Measurements from ENCODE around the gene TMEM115.

The TMEM115 gene

DNA sequence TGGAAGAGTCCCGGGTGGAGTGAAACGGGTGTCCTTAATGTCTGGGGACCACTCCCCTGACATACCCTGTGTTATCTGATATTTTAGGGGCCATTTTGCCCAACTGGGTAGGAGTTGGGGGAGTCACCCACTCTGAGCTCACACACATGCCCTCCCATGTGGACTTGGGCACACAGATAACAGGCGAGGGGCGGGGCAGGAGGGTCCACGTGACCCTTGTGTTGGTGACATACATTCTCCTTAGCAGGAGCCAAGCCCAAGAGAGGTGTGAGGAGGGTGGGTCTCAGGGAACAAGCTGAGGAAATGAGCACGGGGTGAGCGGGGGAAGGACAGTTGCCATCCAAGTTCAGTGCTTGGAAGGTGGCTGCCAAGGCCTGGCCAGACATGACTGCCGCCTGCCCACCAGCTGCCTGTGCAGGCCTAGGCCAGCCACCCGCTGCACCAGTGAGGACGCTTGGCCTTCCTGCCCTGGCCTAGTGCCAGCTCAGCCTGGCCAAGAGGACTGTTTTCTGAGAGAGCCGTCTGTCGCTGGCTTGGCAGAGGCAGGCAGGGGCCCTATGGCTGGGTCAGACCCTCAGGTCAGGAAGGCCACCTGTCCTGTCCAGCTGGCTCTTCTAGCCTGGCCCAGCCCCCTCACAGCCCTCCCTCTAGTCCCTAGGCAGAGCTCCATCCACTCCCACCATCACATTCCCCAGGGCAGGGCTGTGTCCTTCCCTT is 31.3 kb upstream of the TMEM115 start:
- no peaks in the 10 kb centered on the region for H3K4me1 ChIP-seq (ENCODE audit: control insufficient read depth, insufficient read depth, low read length, poor library complexity, severe bottlenecking)
- H3K27me3 ChIP-seq (replicated peaks; ENCODE audit: control insufficient read depth, insufficient read depth, low read length, poor library complexity, severe bottlenecking), result no peaks in the 10 kb centered on the region

DNA sequence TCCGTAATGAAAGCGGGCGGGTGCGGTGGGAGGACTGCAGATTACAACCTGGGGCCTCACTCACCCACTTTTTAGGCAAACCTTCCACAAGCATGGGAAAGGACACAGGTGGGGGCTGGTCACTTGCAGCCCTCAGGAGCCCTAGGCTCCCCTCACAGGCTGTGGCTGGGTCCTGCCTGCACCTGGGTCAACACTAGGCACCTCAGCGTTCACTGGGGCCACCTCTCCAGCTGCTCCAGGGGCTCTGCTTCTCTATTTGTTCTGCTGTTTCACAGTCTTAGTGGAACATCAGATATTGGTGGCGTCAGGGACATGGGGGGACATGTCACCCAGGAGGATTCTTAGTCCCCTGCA is 30.1 kb upstream of the TMEM115 start:
- Histone ChIP-seq H3K9me3 (ENCODE audit: control insufficient read depth, low read length) (no peaks in the 10 kb centered on the region), H3K27ac (ENCODE audit: insufficient read depth, low read length, poor library complexity, severe bottlenecking) (no peak overlapping the region), H3K4me3 (ENCODE audit: insufficient read depth, low read depth, low read length, poor library complexity, severe bottlenecking) (no peak overlapping the region), H3K4me1 (ENCODE audit: control insufficient read depth, insufficient read depth, low read length, poor library complexity, severe bottlenecking) (no peaks in the 10 kb centered on the region), H3K27me3 (replicated peaks; ENCODE audit: control insufficient read depth, insufficient read depth, low read length, poor library complexity, severe bottlenecking) (no peaks in the 10 kb centered on the region), H3K36me3 (ENCODE audit: control insufficient read depth, insufficient read depth, low read length) (no peaks in the 10 kb centered on the region)
- no peak for DNase-seq

More for the DNA sequence above, 31.3 kb upstream of the TMEM115 start:
- H3K27ac ChIP-seq (ENCODE audit: insufficient read depth, low read length, poor library complexity, severe bottlenecking), result no peak overlapping the region
- no peaks in the 10 kb centered on the region for H3K36me3 ChIP-seq (ENCODE audit: control insufficient read depth, insufficient read depth, low read length)
- no peaks in the 10 kb centered on the region for H3K9me3 ChIP-seq (ENCODE audit: control insufficient read depth, low read length)
- DNase-seq, result no peak
- H3K4me3 ChIP-seq (ENCODE audit: insufficient read depth, low read depth, low read length, poor library complexity, severe bottlenecking), result no peak overlapping the region

GRCh38 chr3:50388720-50389413 is 29.5 kb upstream of the TMEM115 start:
- no peak for DNase-seq
- H3K27ac ChIP-seq (ENCODE audit: insufficient read depth, low read length, poor library complexity, severe bottlenecking), result no peak overlapping the region
- no peaks in the 10 kb centered on the region for H3K9me3 ChIP-seq (ENCODE audit: control insufficient read depth, low read length)
- H3K36me3 ChIP-seq (ENCODE audit: control insufficient read depth, insufficient read depth, low read length), result no peaks in the 10 kb centered on the region
- H3K27me3 ChIP-seq (replicated peaks; ENCODE audit: control insufficient read depth, insufficient read depth, low read length, poor library complexity, severe bottlenecking), result no peaks in the 10 kb centered on the region
- no peaks in the 10 kb centered on the region for H3K4me1 ChIP-seq (ENCODE audit: control insufficient read depth, insufficient read depth, low read length, poor library complexity, severe bottlenecking)
- H3K4me3 ChIP-seq (ENCODE audit: insufficient read depth, low read depth, low read length, poor library complexity, severe bottlenecking), result no peak overlapping the region

DNA sequence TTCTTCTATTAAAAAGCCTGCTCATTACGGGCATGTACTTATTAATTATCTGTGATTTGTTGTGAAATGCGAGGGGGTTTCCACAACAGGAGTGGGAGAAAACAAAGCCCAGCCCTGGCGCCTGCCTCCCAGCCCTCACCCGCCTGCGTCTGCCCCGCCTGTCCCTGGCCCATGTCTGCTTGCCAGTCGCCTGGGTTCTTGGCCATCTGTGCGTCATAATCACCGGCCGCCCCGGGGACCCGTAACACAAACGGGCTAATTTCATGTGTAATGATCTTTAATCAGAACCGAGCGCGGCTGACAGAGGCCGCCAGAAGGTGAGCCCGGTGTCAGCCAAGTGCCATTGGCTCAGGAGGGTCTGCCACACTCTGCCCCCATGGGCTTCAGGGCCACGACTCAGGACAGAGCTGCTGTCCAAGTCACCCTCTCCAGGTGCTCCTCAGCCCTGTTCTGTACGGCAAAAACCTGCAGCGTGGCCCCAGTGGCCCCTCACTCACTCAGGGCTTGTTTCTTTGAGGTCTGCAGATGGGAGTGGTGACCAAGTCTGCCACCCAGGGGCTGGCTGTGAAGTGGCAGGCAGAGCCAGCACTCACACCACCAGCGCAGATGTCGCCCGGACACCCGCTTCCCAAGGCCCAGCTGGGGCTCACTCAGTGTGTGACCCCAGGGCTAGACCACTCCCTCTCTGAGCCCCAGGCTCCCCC is 28.8 kb upstream of the TMEM115 start:
- Histone ChIP-seq H3K27me3 (replicated peaks; ENCODE audit: control insufficient read depth, insufficient read depth, low read length, poor library complexity, severe bottlenecking) (no peaks in the 10 kb centered on the region), H3K4me3 (ENCODE audit: insufficient read depth, low read depth, low read length, poor library complexity, severe bottlenecking) (no peak overlapping the region), H3K4me1 (ENCODE audit: control insufficient read depth, insufficient read depth, low read length, poor library complexity, severe bottlenecking) (no peaks in the 10 kb centered on the region), H3K9me3 (ENCODE audit: control insufficient read depth, low read length) (no peaks in the 10 kb centered on the region), H3K27ac (ENCODE audit: insufficient read depth, low read length, poor library complexity, severe bottlenecking) (no peak overlapping the region), H3K36me3 (ENCODE audit: control insufficient read depth, insufficient read depth, low read length) (no peaks in the 10 kb centered on the region)
- no peak for DNase-seq

DNA sequence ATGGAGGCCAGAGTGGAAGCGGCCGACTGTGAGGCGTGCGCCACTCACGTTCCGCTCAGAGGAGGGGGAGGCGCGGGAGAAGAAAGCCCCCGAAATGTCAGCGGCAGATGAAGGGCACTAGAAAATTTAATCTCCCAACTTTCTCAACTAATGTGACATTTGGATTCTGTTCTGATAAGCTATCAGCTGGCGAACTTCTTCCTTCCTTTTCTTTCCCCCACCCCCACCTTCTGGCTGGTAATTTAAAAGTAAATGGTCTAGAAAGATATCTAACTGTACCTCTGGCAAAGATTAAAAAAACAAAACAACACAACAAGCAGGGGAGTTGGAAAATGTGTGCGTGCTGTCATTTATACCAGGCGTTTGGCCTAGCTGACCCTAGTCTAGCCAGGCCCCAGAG is 26.4 kb upstream of the TMEM115 start:
- no peak for DNase-seq
- no peaks in the 10 kb centered on the region for H3K9me3 ChIP-seq (ENCODE audit: control insufficient read depth, low read length)
- no peaks in the 10 kb centered on the region for H3K4me1 ChIP-seq (ENCODE audit: control insufficient read depth, insufficient read depth, low read length, poor library complexity, severe bottlenecking)
- H3K4me3 ChIP-seq (ENCODE audit: insufficient read depth, low read depth, low read length, poor library complexity, severe bottlenecking), result no peak overlapping the region
- no peaks in the 10 kb centered on the region for H3K27me3 ChIP-seq (replicated peaks; ENCODE audit: control insufficient read depth, insufficient read depth, low read length, poor library complexity, severe bottlenecking)
- no peaks in the 10 kb centered on the region for H3K36me3 ChIP-seq (ENCODE audit: control insufficient read depth, insufficient read depth, low read length)
- H3K27ac ChIP-seq (ENCODE audit: insufficient read depth, low read length, poor library complexity, severe bottlenecking), result no peak overlapping the region

DNA sequence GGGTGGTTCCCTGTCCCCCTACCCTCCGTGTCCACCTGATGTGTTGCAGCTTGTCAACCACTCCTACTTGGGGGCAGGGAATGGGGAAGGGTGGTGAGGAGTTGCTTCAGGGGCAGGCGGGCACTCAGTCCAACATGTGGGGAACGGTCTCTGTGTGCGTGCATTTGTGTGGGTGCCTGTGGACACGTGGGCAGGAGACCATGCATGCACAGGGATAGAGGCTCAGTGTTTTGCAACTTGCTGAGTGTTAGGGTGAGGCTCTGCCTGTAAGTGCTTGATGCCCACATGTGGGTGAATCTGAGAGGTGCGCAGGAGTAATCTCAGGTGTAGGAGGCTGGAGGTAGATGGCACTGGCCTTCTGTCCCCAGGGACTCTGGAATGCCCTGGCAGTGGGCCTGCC is 24.4 kb upstream of the TMEM115 start:
- Histone ChIP-seq H3K9me3 (ENCODE audit: control insufficient read depth, low read length) (no peaks in the 10 kb centered on the region), H3K4me1 (ENCODE audit: control insufficient read depth, insufficient read depth, low read length, poor library complexity, severe bottlenecking) (no peaks in the 10 kb centered on the region), H3K27ac (ENCODE audit: insufficient read depth, low read length, poor library complexity, severe bottlenecking) (no peak overlapping the region), H3K36me3 (ENCODE audit: control insufficient read depth, insufficient read depth, low read length) (no peaks in the 10 kb centered on the region), H3K4me3 (ENCODE audit: insufficient read depth, low read depth, low read length, poor library complexity, severe bottlenecking) (no peak overlapping the region), H3K27me3 (replicated peaks; ENCODE audit: control insufficient read depth, insufficient read depth, low read length, poor library complexity, severe bottlenecking) (no peaks in the 10 kb centered on the region)
- DNase-seq, result no peak

DNA sequence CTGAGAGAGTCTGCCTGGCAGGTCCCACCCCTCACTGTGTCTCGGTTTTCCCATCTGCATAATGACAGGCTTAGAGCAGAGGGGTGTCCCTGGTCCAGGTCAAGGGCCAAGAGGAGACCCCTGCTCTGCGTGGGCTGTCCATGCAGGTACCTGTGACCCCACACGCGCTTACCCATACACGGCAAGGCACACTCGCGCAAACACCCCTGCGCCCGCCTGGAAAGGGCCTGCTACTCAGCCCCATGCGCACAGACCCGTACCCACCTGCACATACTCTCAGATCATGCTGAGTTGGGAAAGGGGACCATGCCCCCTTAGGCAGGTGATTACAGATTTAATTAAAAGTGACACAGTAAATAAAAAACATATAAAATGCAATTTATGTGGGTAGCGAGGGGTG is 23.4 kb upstream of the TMEM115 start:
- no peak overlapping the region for H3K4me3 ChIP-seq (ENCODE audit: insufficient read depth, low read depth, low read length, poor library complexity, severe bottlenecking)
- H3K27me3 ChIP-seq (replicated peaks; ENCODE audit: control insufficient read depth, insufficient read depth, low read length, poor library complexity, severe bottlenecking), result no peaks in the 10 kb centered on the region
- no peak overlapping the region for H3K27ac ChIP-seq (ENCODE audit: insufficient read depth, low read length, poor library complexity, severe bottlenecking)
- no peaks in the 10 kb centered on the region for H3K36me3 ChIP-seq (ENCODE audit: control insufficient read depth, insufficient read depth, low read length)
- H3K4me1 ChIP-seq (ENCODE audit: control insufficient read depth, insufficient read depth, low read length, poor library complexity, severe bottlenecking), result no peaks in the 10 kb centered on the region
- H3K9me3 ChIP-seq (ENCODE audit: control insufficient read depth, low read length), result no peaks in the 10 kb centered on the region
- no peak for DNase-seq

DNA sequence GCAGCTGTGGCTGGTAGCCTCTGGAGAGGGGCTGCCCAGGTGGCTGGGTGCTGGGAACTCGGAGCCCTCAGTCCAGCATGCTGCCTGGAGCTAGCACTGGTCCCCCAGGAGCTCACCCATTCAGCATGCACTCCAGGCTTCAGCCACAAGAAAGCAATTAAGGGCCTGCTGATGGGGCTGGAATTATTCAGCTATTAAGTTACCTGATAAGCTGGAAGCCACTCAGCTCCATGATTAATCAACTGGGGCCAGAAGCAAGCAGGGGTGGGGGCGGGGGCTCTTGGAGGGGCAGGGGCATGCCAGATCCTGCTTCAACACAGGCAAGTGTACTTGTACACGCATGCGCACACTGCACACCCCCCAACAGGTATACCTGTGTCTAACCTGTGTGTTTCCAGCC is 22.1 kb upstream of the TMEM115 start:
- Histone ChIP-seq H3K4me3 (ENCODE audit: insufficient read depth, low read depth, low read length, poor library complexity, severe bottlenecking) (no peak overlapping the region), H3K4me1 (ENCODE audit: control insufficient read depth, insufficient read depth, low read length, poor library complexity, severe bottlenecking) (no peaks in the 10 kb centered on the region), H3K9me3 (ENCODE audit: control insufficient read depth, low read length) (no peaks in the 10 kb centered on the region), H3K27ac (ENCODE audit: insufficient read depth, low read length, poor library complexity, severe bottlenecking) (no peak overlapping the region), H3K36me3 (ENCODE audit: control insufficient read depth, insufficient read depth, low read length) (no peaks in the 10 kb centered on the region), H3K27me3 (replicated peaks; ENCODE audit: control insufficient read depth, insufficient read depth, low read length, poor library complexity, severe bottlenecking) (no peaks in the 10 kb centered on the region)
- DNase-seq, result no peak

- Histone ChIP-seq H3K4me1 (ENCODE audit: control insufficient read depth, insufficient read depth, low read length, poor library complexity, severe bottlenecking) (no peaks in the 10 kb centered on the region), H3K36me3 (ENCODE audit: control insufficient read depth, insufficient read depth, low read length) (no peaks in the 10 kb centered on the region), H3K27ac (ENCODE audit: insufficient read depth, low read length, poor library complexity, severe bottlenecking) (no peak overlapping the region), H3K9me3 (ENCODE audit: control insufficient read depth, low read length) (no peaks in the 10 kb centered on the region), H3K4me3 (ENCODE audit: insufficient read depth, low read depth, low read length, poor library complexity, severe bottlenecking) (no peak overlapping the region), H3K27me3 (replicated peaks; ENCODE audit: control insufficient read depth, insufficient read depth, low read length, poor library complexity, severe bottlenecking) (no peaks in the 10 kb centered on the region)
- DNase-seq, result no peak
These were observed 21.2 kb upstream of the TMEM115 start for GRCh38 chr3:50380405-50381085.

- no peak overlapping the region for H3K27ac ChIP-seq (ENCODE audit: insufficient read depth, low read length, poor library complexity, severe bottlenecking)
- no peaks in the 10 kb centered on the region for H3K4me1 ChIP-seq (ENCODE audit: control insufficient read depth, insufficient read depth, low read length, poor library complexity, severe bottlenecking)
- no peaks in the 10 kb centered on the region for H3K9me3 ChIP-seq (ENCODE audit: control insufficient read depth, low read length)
- H3K36me3 ChIP-seq (ENCODE audit: control insufficient read depth, insufficient read depth, low read length), result no peaks in the 10 kb centered on the region
- H3K27me3 ChIP-seq (replicated peaks; ENCODE audit: control insufficient read depth, insufficient read depth, low read length, poor library complexity, severe bottlenecking), result no peaks in the 10 kb centered on the region
- DNase-seq, result no peak
- no peak overlapping the region for H3K4me3 ChIP-seq (ENCODE audit: insufficient read depth, low read depth, low read length, poor library complexity, severe bottlenecking)
These were observed 19.4 kb upstream of the TMEM115 start for GRCh38 chr3:50378757-50379156.
